GM12801 (cell line): Measurements from ENCODE around the gene GUCA1C.

ENCODE experiments used
- CTCF ChIP-seq: IDR thresholded peaks from one replicate; pipeline ENCODE4 v1.5.1; 2011; ENCODE audit warnings: control low read depth; ENCODE audit not compliant: insufficient read length; ENCODE audit errors: extremely low read depth

The GUCA1C gene

GRCh38 chr3:108953700-108954099 lies at the start of gene GUCA1C:
GUCA1C (minus strand) TSS chr3:108953879; CDS start chr3:108953762, 117 bp downstream.
- no peak for TF ChIP-seq CTCF

GRCh38 chr3:108998436-108998835 lies 44.8 kb upstream of the GUCA1C start:
- TF ChIP-seq CTCF = no peak

GRCh38 chr3:108985844-108986243 lies 32.2 kb upstream of the GUCA1C start:
- TF ChIP-seq CTCF = no peak

GRCh38 chr3:108983051-108983450 lies 29.4 kb upstream of the GUCA1C start:
- no peak for TF ChIP-seq CTCF

- TF ChIP-seq CTCF = no peak
These were observed 22.4 kb upstream of the GUCA1C start for GRCh38 chr3:108976058-108976457.

- no peak for TF ChIP-seq CTCF
These were observed 19.3 kb upstream of the GUCA1C start for GRCh38 chr3:108973019-108973418.

- no peak for TF ChIP-seq CTCF
These were observed 18.8 kb upstream of the GUCA1C start for GRCh38 chr3:108972482-108972881.

- TF ChIP-seq CTCF = no peak
These were observed 16.9 kb upstream of the GUCA1C start for GRCh38 chr3:108970561-108970960.
